Endodermal cell (in vitro differentiated cells): ENCODE results near the gene EIF1AX. TPM values are rescaled to one million over a fixed set of nuclear protein-coding genes. Genes with fewer than 3 reads are reported as not detected.

Experiments used
- DNase-seq: peaks from one replicate; pipeline ENCODE4 v3.0.0-alpha.2; 2017
- H3K27ac ChIP-seq: 2 replicates; pipeline ENCODE4 v1.5.1; 2013; ENCODE audit warnings: mild to moderate bottlenecking, low read depth, low read length, moderate library complexity
- H3K27me3 ChIP-seq: 2 replicates; pipeline ENCODE4 v1.6.1; 2013; ENCODE audit warnings: mild to moderate bottlenecking, low read length, moderate library complexity; ENCODE audit not compliant: insufficient read depth, control insufficient read depth, poor library complexity, severe bottlenecking
- H3K36me3 ChIP-seq: 2 replicates; pipeline ENCODE4 v1.7.0; 2013; ENCODE audit warnings: mild to moderate bottlenecking, low read length, moderate library complexity; ENCODE audit not compliant: control insufficient read depth, insufficient read depth
- H3K4me1 ChIP-seq: one replicate; pipeline ENCODE4 v1.7.0; 2013; ENCODE audit warnings: low read length; ENCODE audit not compliant: control insufficient read depth, insufficient read depth
- H3K4me3 ChIP-seq: 2 replicates; pipeline ENCODE4 v1.5.1; 2013; ENCODE audit warnings: mild to moderate bottlenecking, low read length, moderate library complexity
- H3K9ac ChIP-seq: 2 replicates; pipeline ENCODE4 v1.6.1; 2013; ENCODE audit warnings: mild to moderate bottlenecking, low read length, moderate library complexity; ENCODE audit not compliant: poor library complexity, severe bottlenecking; ENCODE audit errors: extremely low read depth
- H3K9me3 ChIP-seq: 2 replicates; pipeline ENCODE4 v1.6.1; 2013; ENCODE audit warnings: mild to moderate bottlenecking, low read length, moderate library complexity; ENCODE audit not compliant: control insufficient read depth
- H3K27ac Mint-ChIP-seq: 2 replicates; pipeline ENCODE4 v1.8.0; 2020; ENCODE audit warnings: mixed read lengths
- H3K27me3 Mint-ChIP-seq: 2 replicates; pipeline ENCODE4 v1.8.0; 2021; ENCODE audit warnings: mild to moderate bottlenecking, mixed read lengths; ENCODE audit not compliant: insufficient read depth
- H3K36me3 Mint-ChIP-seq: 2 replicates; pipeline ENCODE4 v1.8.0; 2020; ENCODE audit warnings: low read depth, mixed read lengths
- H3K4me1 Mint-ChIP-seq: 2 replicates; pipeline ENCODE4 v1.8.0; 2020; ENCODE audit warnings: mixed read lengths
- H3K4me3 Mint-ChIP-seq: 2 replicates; pipeline ENCODE4 v1.8.0; 2020; ENCODE audit warnings: mild to moderate bottlenecking, moderate library complexity, mixed read lengths
- H3K9me3 Mint-ChIP-seq: 2 replicates; pipeline ENCODE4 v1.8.0; 2020; ENCODE audit warnings: mild to moderate bottlenecking, mixed read lengths
- CTCF ChIP-seq: fragments of 200-600 bp; sonication (generic); conservative IDR thresholded peaks from 2 replicates; pipeline ENCODE4 v1.5.0; 2021; ENCODE audit warnings: antibody characterized with exemption, mild to moderate bottlenecking
- WGBS, 2 experiments: methylation state at CpG; one replicate each; pipeline versions ENCODE4 v1.1.5 to v1.1.7; 2013; ENCODE audit warnings: missing lambda C conversion rate in 2 of 2, mixed read lengths in 1 of 2; ENCODE audit not compliant: insufficient coverage in 1 of 2, insufficient read length in 1 of 2; 5-methylcytosine and 5-hydroxymethylcytosine counted together
- total RNA-seq, 2 donors: library from RNA; stranded (reverse); fragmentation: NEBNext Ultra II Directional in 1 of 2; extraction: Animal tissue kit (Norgen Biotek cat#: 25700) in 1 of 2; gene quantifications; 2 replicates in 1 of 2; 3 replicates in 1 of 2; pipeline ENCODE4 v1.2.1, GENCODE V29; 2021

Gene EIF1AX
- total RNA-seq, 2 donors from 2014 or later: 98.3 to 121 TPM

GRCh38 chrX:20139966-20140365 lies 1.7 kb downstream of the EIF1AX start:
- peaks cover 46% of the 10 kb centered on the region for H3K36me3 ChIP-seq
- H3K4me3 ChIP-seq: peak overlapping the region; percentile 93
- Mint-ChIP-seq H3K4me1 (peaks cover 10% of the 10 kb centered on the region), H3K9me3 (peaks cover 45% of the 10 kb centered on the region), H3K27ac (no peak overlapping the region), H3K27me3 (no peaks in the 10 kb centered on the region), H3K4me3 (peak overlapping the region; percentile 83), H3K36me3 (peaks cover 32% of the 10 kb centered on the region)
- no peak for TF ChIP-seq CTCF
- H3K27ac ChIP-seq: no peak overlapping the region
- H3K9me3 ChIP-seq: no peaks in the 10 kb centered on the region
- no peaks in the 10 kb centered on the region for H3K27me3 ChIP-seq
- H3K9ac ChIP-seq: peak overlapping the region; percentile 78
- no peak for DNase-seq
- H3K4me1 ChIP-seq: no peaks in the 10 kb centered on the region
- WGBS, 2 experiments: no CpG with 5 or more reads among the region's 2 CpGs

- Histone ChIP-seq H3K27ac (no peak overlapping the region), H3K9me3 (no peaks in the 10 kb centered on the region), H3K4me3 (no peak overlapping the region), H3K9ac (no peak overlapping the region), H3K27me3 (no peaks in the 10 kb centered on the region), H3K4me1 (no peaks in the 10 kb centered on the region), H3K36me3 (peaks cover 73% of the 10 kb centered on the region)
- DNase-seq: no peak
- Mint-ChIP-seq H3K27me3 (no peaks in the 10 kb centered on the region), H3K9me3 (peaks cover 29% of the 10 kb centered on the region), H3K4me3 (no peak overlapping the region), H3K36me3 (peaks cover 42% of the 10 kb centered on the region), H3K27ac (no peak overlapping the region), H3K4me1 (peaks cover 10% of the 10 kb centered on the region)
- 89 to 100% methylated on average over 3 to 5 of the region's 5 CpGs for WGBS, 2 experiments
- no peak for TF ChIP-seq CTCF
Measured at GRCh38 chrX:20135944-20136343, 5.7 kb downstream of the EIF1AX start.

DNA sequence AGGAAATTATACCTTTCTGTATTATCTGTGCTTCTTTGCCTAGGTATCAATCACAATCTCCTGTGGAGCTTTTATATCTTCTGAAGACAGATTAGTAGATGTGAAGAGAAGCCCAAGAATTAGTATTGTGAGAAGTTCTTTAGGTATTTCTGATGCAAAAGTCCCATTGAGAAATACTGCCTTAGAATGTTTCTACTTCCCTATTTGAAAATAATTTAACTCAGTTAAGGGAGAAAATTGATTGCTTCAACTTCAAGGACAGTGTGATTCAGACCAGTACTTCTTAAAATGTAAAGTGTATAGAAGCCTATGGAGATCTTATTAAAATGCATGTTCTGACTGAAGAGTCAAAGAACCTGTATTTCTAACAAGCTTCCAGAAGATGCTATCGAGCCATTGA lies 9.0 kb downstream of the EIF1AX start:
- H3K9me3 ChIP-seq: no peaks in the 10 kb centered on the region
- H3K9ac ChIP-seq: no peak overlapping the region
- Mint-ChIP-seq H3K9me3 (peaks cover 16% of the 10 kb centered on the region), H3K4me1 (no peaks in the 10 kb centered on the region), H3K36me3 (peaks cover 40% of the 10 kb centered on the region), H3K4me3 (no peak overlapping the region), H3K27ac (no peak overlapping the region), H3K27me3 (no peaks in the 10 kb centered on the region)
- H3K4me3 ChIP-seq: no peak overlapping the region
- H3K4me1 ChIP-seq: no peaks in the 10 kb centered on the region
- TF ChIP-seq CTCF: no peak
- no peak for DNase-seq
- H3K27me3 ChIP-seq: no peaks in the 10 kb centered on the region
- WGBS, 2 experiments: 92% methylated on average over 1 of the region's 1 CpG; no CpG with 5 or more reads in 1 of the 2 experiments
- no peak overlapping the region for H3K27ac ChIP-seq
- peaks cover 76% of the 10 kb centered on the region for H3K36me3 ChIP-seq
